ENCODE measurements around the gene CARNS1. TPM values are rescaled to one million over a fixed set of nuclear protein-coding genes. Genes with fewer than 3 reads are reported as not detected.

Gene CARNS1
- total RNA-seq, 1 experiment from 2014 or later: 1.3 TPM

DNA sequence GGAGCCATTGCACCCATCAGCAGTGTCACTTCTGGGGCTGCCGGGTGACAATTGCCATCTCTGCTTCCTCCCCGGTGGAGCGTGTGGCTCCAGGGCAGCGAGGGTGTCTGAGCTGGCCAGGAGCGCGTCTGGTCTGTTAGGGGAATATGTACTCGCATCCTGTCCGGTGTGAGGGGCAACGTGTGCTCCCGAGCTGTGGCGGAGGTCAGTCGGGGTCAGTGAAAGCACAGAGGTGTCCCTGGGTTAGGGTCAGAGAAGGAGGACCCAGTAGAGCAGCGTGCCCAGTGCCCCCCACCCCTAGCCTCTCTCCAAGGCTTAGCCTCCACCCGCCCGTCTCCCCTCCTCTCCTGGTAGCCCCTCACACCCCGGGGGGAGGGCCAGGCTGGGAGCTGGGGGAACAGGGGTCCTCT, 43.6 kb upstream of the CARNS1 start (continued):
- TF ChIP-seq, protein P1, sequence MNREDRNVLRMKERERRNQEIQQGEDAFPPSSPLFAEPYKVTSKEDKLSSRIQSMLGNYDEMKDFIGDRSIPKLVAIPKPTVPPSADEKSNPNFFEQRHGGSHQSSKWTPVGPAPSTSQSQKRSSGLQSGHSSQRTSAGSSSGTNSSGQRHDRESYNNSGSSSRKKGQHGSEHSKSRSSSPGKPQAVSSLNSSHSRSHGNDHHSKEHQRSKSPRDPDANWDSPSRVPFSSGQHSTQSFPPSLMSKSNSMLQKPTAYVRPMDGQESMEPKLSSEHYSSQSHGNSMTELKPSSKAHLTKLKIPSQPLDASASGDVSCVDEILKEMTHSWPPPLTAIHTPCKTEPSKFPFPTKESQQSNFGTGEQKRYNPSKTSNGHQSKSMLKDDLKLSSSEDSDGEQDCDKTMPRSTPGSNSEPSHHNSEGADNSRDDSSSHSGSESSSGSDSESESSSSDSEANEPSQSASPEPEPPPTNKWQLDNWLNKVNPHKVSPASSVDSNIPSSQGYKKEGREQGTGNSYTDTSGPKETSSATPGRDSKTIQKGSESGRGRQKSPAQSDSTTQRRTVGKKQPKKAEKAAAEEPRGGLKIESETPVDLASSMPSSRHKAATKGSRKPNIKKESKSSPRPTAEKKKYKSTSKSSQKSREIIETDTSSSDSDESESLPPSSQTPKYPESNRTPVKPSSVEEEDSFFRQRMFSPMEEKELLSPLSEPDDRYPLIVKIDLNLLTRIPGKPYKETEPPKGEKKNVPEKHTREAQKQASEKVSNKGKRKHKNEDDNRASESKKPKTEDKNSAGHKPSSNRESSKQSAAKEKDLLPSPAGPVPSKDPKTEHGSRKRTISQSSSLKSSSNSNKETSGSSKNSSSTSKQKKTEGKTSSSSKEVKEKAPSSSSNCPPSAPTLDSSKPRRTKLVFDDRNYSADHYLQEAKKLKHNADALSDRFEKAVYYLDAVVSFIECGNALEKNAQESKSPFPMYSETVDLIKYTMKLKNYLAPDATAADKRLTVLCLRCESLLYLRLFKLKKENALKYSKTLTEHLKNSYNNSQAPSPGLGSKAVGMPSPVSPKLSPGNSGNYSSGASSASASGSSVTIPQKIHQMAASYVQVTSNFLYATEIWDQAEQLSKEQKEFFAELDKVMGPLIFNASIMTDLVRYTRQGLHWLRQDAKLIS (CRISPR knock-in tag; IDR thresholded peaks at IDR 0.05; ENCODE audit: borderline replicate concordance): no peak

DNA sequence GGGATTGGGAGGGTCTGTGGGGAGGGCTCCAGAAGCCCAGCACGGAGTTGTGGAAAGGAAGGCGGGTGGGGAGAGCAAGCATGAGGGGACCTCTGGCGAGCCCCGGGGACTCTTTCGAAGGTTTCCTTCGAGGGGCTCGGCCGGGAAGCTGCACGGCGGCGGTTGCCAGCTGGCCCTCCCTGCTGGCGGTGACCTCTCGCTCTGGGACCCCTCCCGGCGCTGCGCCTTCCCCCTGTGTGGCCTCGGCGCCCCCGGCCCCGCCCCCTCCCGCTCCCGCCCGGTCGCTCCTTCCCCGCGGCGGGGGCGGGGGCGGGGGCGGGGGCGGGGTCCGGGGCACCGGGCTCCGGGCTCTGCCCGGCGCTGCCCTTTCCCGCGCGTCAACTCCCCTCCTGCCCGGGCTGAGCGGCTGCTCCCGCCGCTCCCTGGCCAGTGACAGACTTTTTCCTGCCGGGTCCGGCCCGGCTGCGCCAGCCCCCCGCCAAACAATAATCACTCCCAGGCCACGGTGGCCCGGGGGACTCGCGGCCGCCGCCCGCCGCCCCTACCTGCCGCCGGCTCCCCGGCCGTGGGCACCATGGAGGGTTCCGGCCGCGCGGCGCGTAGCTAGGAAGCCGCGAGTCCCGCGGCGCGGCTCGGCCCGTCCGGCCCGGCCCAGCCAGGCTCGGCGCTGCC, 43.0 kb upstream of the CARNS1 start:
- POLR2A ChIA-PET: interaction anchor here (0.5 kb wide), 1 partner anchor 20 kb away, joined by 6 read pairs; no protein-coding TSS in a partner anchor
- CTCF ChIA-PET: interaction anchor here (0.6 to 25.7 kb wide), 20 partner anchors 9 to 429 kb away, joined by 3 to 842 read pairs (median 6); partner anchors contain the start of genes POLD4, PPP1CA, RAD9A and TMEM134
- peak; percentile 51 for DNase-seq (ENCODE audit: low spot score)
- H3K4me1 Mint-ChIP-seq: peaks cover 46% of the 10 kb centered on the region
- no peaks in the 10 kb centered on the region for H3K36me3 Mint-ChIP-seq
- H3K27me3 Mint-ChIP-seq (ENCODE audit: low read depth): peaks cover 84% of the 10 kb centered on the region
- no peak overlapping the region for H3K27ac Mint-ChIP-seq
- H3K4me3 Mint-ChIP-seq: peak overlapping the region; percentile 66
- no peak for ATAC-seq
- no peaks in the 10 kb centered on the region for H3K9me3 Mint-ChIP-seq
- TF ChIP-seq ZNF416 (CRISPR knock-in tag; IDR thresholded peaks at IDR 0.05) (0 out of 2 replicates have a peak, but pooled peaks have one; percentile 37), ZNF232 (CRISPR knock-in tag; IDR thresholded peaks at IDR 0.05) (no peak)

DNA sequence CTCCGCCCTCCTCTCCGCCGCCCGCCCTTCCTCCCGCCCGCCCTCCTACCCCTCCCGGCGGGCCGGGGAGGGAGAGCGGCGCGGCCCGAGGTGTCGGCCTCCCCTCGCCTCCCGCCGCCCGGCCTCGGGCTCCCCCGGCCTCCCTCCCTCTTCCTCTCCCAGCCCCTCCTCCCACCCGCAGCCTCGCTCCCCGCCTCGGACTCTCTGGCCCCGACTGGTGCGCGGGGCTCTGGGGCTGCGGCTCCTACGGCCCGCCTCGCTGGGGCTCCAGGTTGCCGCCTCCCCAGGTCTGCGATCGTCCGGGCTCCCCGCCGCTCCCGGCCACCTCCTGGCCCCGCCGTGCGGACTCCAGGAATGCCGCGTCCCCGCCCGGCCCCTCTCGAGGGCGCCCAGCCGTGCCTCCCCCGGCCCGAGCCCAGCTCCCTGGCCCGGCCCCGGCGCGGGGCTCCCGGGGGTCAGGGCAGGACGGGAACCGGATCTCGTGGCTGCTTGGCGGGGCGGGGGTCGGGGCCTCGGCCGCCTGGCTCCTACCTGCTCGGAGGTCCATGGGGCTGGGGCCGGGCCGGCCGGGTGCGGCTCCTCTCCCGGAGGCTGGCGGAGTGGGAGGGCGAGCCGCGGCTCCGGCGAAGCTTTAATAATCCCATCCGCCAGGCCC, 42.4 kb upstream of the CARNS1 start, which contains the start of gene CLCF1:
Gene CLCF1 (minus strand): TSS at position 606 of the 655 bp plus-strand sequence. CDS start 59 bp downstream, at position 547.
- ATAC-seq (peak; percentile 15), DNase-seq (ENCODE audit: low spot score) (peak; percentile 68)
- no peak for TF ChIP-seq CREB1 (CRISPR knock-in tag; IDR thresholded peaks at IDR 0.05)
- TF ChIP-seq, protein P2, sequence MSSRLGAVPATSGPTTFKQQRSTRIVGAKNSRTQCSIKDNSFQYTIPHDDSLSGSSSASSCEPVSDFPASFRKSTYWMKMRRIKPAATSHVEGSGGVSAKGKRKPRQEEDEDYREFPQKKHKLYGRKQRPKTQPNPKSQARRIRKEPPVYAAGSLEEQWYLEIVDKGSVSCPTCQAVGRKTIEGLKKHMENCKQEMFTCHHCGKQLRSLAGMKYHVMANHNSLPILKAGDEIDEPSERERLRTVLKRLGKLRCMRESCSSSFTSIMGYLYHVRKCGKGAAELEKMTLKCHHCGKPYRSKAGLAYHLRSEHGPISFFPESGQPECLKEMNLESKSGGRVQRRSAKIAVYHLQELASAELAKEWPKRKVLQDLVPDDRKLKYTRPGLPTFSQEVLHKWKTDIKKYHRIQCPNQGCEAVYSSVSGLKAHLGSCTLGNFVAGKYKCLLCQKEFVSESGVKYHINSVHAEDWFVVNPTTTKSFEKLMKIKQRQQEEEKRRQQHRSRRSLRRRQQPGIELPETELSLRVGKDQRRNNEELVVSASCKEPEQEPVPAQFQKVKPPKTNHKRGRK (CRISPR knock-in tag; IDR thresholded peaks at IDR 0.05; ENCODE audit: borderline replicate concordance): no peak
- TF ChIP-seq, protein P3, sequence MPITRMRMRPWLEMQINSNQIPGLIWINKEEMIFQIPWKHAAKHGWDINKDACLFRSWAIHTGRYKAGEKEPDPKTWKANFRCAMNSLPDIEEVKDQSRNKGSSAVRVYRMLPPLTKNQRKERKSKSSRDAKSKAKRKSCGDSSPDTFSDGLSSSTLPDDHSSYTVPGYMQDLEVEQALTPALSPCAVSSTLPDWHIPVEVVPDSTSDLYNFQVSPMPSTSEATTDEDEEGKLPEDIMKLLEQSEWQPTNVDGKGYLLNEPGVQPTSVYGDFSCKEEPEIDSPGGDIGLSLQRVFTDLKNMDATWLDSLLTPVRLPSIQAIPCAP (CRISPR knock-in tag; IDR thresholded peaks at IDR 0.05): no peak
- TF ChIP-seq, protein P4, sequence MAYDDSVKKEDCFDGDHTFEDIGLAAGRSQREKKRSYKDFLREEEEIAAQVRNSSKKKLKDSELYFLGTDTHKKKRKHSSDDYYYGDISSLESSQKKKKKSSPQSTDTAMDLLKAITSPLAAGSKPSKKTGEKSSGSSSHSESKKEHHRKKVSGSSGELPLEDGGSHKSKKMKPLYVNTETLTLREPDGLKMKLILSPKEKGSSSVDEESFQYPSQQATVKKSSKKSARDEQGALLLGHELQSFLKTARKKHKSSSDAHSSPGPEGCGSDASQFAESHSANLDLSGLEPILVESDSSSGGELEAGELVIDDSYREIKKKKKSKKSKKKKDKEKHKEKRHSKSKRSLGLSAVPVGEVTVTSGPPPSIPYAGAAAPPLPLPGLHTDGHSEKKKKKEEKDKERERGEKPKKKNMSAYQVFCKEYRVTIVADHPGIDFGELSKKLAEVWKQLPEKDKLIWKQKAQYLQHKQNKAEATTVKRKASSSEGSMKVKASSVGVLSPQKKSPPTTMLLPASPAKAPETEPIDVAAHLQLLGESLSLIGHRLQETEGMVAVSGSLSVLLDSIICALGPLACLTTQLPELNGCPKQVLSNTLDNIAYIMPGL (CRISPR knock-in tag; IDR thresholded peaks at IDR 0.05): peak; percentile 63; the same call in 1 of the 2 replicates
- TF ChIP-seq, protein P5, sequence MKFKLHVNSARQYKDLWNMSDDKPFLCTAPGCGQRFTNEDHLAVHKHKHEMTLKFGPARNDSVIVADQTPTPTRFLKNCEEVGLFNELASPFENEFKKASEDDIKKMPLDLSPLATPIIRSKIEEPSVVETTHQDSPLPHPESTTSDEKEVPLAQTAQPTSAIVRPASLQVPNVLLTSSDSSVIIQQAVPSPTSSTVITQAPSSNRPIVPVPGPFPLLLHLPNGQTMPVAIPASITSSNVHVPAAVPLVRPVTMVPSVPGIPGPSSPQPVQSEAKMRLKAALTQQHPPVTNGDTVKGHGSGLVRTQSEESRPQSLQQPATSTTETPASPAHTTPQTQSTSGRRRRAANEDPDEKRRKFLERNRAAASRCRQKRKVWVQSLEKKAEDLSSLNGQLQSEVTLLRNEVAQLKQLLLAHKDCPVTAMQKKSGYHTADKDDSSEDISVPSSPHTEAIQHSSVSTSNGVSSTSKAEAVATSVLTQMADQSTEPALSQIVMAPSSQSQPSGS (CRISPR knock-in tag; IDR thresholded peaks at IDR 0.05; ENCODE audit: borderline replicate concordance, low read depth): no peak
- TF ChIP-seq ZNF671 (CRISPR knock-in tag; IDR thresholded peaks at IDR 0.05): no peak
- TF ChIP-seq, protein P6, sequence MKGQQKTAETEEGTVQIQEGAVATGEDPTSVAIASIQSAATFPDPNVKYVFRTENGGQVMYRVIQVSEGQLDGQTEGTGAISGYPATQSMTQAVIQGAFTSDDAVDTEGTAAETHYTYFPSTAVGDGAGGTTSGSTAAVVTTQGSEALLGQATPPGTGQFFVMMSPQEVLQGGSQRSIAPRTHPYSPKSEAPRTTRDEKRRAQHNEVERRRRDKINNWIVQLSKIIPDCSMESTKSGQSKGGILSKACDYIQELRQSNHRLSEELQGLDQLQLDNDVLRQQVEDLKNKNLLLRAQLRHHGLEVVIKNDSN (CRISPR knock-in tag; IDR thresholded peaks at IDR 0.05): no peak
- TF ChIP-seq HMGA2 (CRISPR knock-in tag; IDR thresholded peaks at IDR 0.05): no peak
- no peak for TF ChIP-seq FOXJ3 (CRISPR knock-in tag; IDR thresholded peaks at IDR 0.05; ENCODE audit: borderline replicate concordance)
- TF ChIP-seq, protein P7, sequence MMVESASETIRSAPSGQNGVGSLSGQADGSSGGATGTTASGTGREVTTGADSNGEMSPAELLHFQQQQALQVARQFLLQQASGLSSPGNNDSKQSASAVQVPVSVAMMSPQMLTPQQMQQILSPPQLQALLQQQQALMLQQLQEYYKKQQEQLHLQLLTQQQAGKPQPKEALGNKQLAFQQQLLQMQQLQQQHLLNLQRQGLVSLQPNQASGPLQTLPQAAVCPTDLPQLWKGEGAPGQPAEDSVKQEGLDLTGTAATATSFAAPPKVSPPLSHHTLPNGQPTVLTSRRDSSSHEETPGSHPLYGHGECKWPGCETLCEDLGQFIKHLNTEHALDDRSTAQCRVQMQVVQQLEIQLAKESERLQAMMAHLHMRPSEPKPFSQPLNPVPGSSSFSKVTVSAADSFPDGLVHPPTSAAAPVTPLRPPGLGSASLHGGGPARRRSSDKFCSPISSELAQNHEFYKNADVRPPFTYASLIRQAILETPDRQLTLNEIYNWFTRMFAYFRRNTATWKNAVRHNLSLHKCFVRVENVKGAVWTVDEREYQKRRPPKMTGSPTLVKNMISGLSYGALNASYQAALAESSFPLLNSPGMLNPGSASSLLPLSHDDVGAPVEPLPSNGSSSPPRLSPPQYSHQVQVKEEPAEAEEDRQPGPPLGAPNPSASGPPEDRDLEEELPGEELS (CRISPR knock-in tag; IDR thresholded peaks at IDR 0.05): 0 out of 2 replicates have a peak, but pooled peaks have one; percentile 15
- no peak for TF ChIP-seq NFE2L1 (CRISPR knock-in tag; IDR thresholded peaks at IDR 0.05)
- TF ChIP-seq ZNF423 (CRISPR knock-in tag; IDR thresholded peaks at IDR 0.05): peak; percentile 19; the same call in 1 of the 2 replicates
- no peak for TF ChIP-seq GABPB1 (CRISPR knock-in tag; IDR thresholded peaks at IDR 0.05)
- TF ChIP-seq ZNF219 (CRISPR knock-in tag; IDR thresholded peaks at IDR 0.05; ENCODE audit: borderline replicate concordance): no peak

More for the DNA sequence above, 42.4 kb upstream of the CARNS1 start, which contains the start of gene CLCF1:
- POLR2A ChIA-PET: interaction anchor here (0.6 to 1.3 kb wide), 6 partner anchors 14 to 226 kb away, joined by 3 to 6 read pairs (median 5); partner anchors contain the start of genes POLD4 and RAD9A
- CTCF ChIA-PET: interaction anchor here (0.6 to 25.7 kb wide), 18 partner anchors 8 to 1785 kb away, joined by 3 to 842 read pairs (median 6); partner anchors contain the start of genes ANKRD13D, POLD4, PPP1CA and TMEM134
- peaks cover 85% of the 10 kb centered on the region for H3K27me3 Mint-ChIP-seq (ENCODE audit: low read depth)
- H3K9me3 Mint-ChIP-seq: no peaks in the 10 kb centered on the region
- H3K4me1 Mint-ChIP-seq: peaks cover 46% of the 10 kb centered on the region
- H3K4me3 Mint-ChIP-seq: peak within 1 kb of the TSS; percentile 88
- H3K27ac Mint-ChIP-seq: no peak within 1 kb of the TSS
- H3K36me3 Mint-ChIP-seq: no peaks in the 10 kb centered on the region

All from WTC11 (cell line).